ENCODE measurements around the gene NUAK2.

NUAK2 gene

GRCh38 chr1:205319081-205320018, 2.2 kb downstream of the NUAK2 start:
- peak; percentile 37 for DNase-seq (ENCODE audit: low read depth, low spot score)

- peak; percentile 75 for DNase-seq (ENCODE audit: low read depth, low spot score)
Observed at GRCh38 chr1:205318231-205318991, 3.1 kb downstream of the NUAK2 start.

GRCh38 chr1:205317311-205317917, 4.1 kb downstream of the NUAK2 start:
- peak; percentile 34 for DNase-seq (ENCODE audit: low read depth, low spot score)

- no peak for DNase-seq (ENCODE audit: low read depth, low spot score)
Observed at GRCh38 chr1:205316161-205316566, 5.4 kb downstream of the NUAK2 start.

- no peak for DNase-seq (ENCODE audit: low read depth, low spot score)
Observed at GRCh38 chr1:205315008-205315618, 6.4 kb downstream of the NUAK2 start.

GRCh38 chr1:205313563-205314308, 7.8 kb downstream of the NUAK2 start:
- DNase-seq (ENCODE audit: low read depth, low spot score), result peak; percentile 97

- DNase-seq (ENCODE audit: low read depth, low spot score), result peak; percentile 85
Observed at GRCh38 chr1:205312866-205313562, 8.5 kb downstream of the NUAK2 start.

GRCh38 chr1:205310976-205311704, 10.4 kb downstream of the NUAK2 start:
- DNase-seq (ENCODE audit: low read depth, low spot score), result no peak

GRCh38 chr1:205309741-205310140, 11.8 kb downstream of the NUAK2 start:
- no peak for DNase-seq (ENCODE audit: low read depth, low spot score)

GRCh38 chr1:205306929-205307566, 14.5 kb downstream of the NUAK2 start:
- no peak for DNase-seq (ENCODE audit: low read depth, low spot score)

GRCh38 chr1:205304695-205305070, 16.9 kb downstream of the NUAK2 start:
- no peak for DNase-seq (ENCODE audit: low read depth, low spot score)

GRCh38 chr1:205304046-205304694, 17.4 kb downstream of the NUAK2 start:
- DNase-seq (ENCODE audit: low read depth, low spot score), result no peak

- DNase-seq (ENCODE audit: low read depth, low spot score), result no peak
Observed at GRCh38 chr1:205303247-205303888, 18.2 kb downstream of the NUAK2 start.

- DNase-seq (ENCODE audit: low read depth, low spot score), result peak; percentile 48
Observed at GRCh38 chr1:205301842-205302588, 19.5 kb downstream of the NUAK2 start.

GRCh38 chr1:205301205-205301821, 20.2 kb downstream of the NUAK2 start:
- DNase-seq (ENCODE audit: low read depth, low spot score), result peak; percentile 99

GRCh38 chr1:205300149-205300548, 21.4 kb downstream of the NUAK2 start:
- DNase-seq (ENCODE audit: low read depth, low spot score), result no peak

All from ELF-1 (cell line).